GM12878 (cell line): ENCODE data around the gene CALR. TPM values are rescaled to one million over a fixed set of nuclear protein-coding genes. Genes with fewer than 3 reads are reported as not detected.

ENCODE experiments used
- BHLHE40 ChIP-seq, 2 experiments: fragments of 450-650 bp in 1 of 2; IDR thresholded peaks; 2 replicates each; pipeline ENCODE4 v1.6.1; 2011 to 2017; ENCODE audit warnings: low read depth in 2 of 2, borderline replicate concordance in 1 of 2, improper control_type of control experiment in 1 of 2, low read length in 1 of 2, mild to moderate bottlenecking in 1 of 2
- CBX5 ChIP-seq: sonication (generic); IDR thresholded peaks from 2 replicates; pipeline ENCODE4 v1.6.1; 2016; ENCODE audit warnings: low read depth, moderate library complexity, mild to moderate bottlenecking, inconsistent platforms
- ETV6 ChIP-seq, 2 experiments: fragments of 450-650 bp in 1 of 2; IDR thresholded peaks in 1 of 2; conservative IDR thresholded peaks in 1 of 2; 2 replicates each; pipeline ENCODE4 v1.6.1; 2014; ENCODE audit warnings: antibody characterized with exemption in 1 of 2, borderline replicate concordance in 1 of 2, low read depth in 1 of 2, mild to moderate bottlenecking in 1 of 2, moderate library complexity in 1 of 2
- GATAD2B ChIP-seq: fragments of 450-650 bp; conservative IDR thresholded peaks from 2 replicates; pipeline ENCODE4 v1.6.1; 2017; ENCODE audit warnings: low read depth, mild to moderate bottlenecking, moderate library complexity
- HCFC1 ChIP-seq: fragments of 150-350 bp; IDR thresholded peaks from 2 replicates; pipeline ENCODE4 v1.6.1; 2014; ENCODE audit warnings: low read length
- POLR2AphosphoS5 ChIP-seq: IDR thresholded peaks from 2 replicates; pipeline ENCODE4 v1.6.1; 2011; ENCODE audit warnings: mild to moderate bottlenecking, low read length, inconsistent platforms
- SPI1 ChIP-seq: IDR thresholded peaks from 2 replicates; pipeline ENCODE4 v1.6.1; 2011; ENCODE audit warnings: low read depth, mild to moderate bottlenecking, low read length, moderate library complexity, borderline replicate concordance; ENCODE audit not compliant: insufficient read depth
- TAF1 ChIP-seq: IDR thresholded peaks from 2 replicates; pipeline ENCODE4 v1.6.1; 2011; ENCODE audit warnings: mild to moderate bottlenecking, low read depth, low read length, borderline replicate concordance
- ZNF217 ChIP-seq: fragments of 450-650 bp; IDR thresholded peaks from 2 replicates; pipeline ENCODE4 v1.6.1; 2017; ENCODE audit warnings: antibody characterized with exemption, mild to moderate bottlenecking
- polyA plus RNA-seq, 11 experiments: library from polyadenylated mRNA; depleted of rRNA in 4 of 11; unstranded in 6 of 11; stranded (reverse) in 5 of 11; fragments of >200 nt; fragmentation: Nextera tagmentation in 4 of 11; fragmentation: Illumina TruSeq in 1 of 11; extraction: Ambion mirVana in 4 of 11; extraction: Trizol in 1 of 11; gene quantifications; 1 replicate in 1 of 11; 2 replicates in 10 of 11; pipeline versions ENCODE4 v1.2.1 to v1.2.3, GENCODE V29; 2011 to 2016; ENCODE audit warnings: inconsistent platforms in 2 of 11, missing spikeins in 2 of 11, low read depth in 1 of 11
- total RNA-seq, 4 experiments: library from RNA; depleted of rRNA in 3 of 4; stranded (reverse); fragments of >200 nt in 3 of 4; fragmentation: Illumina TruSeq in 1 of 4; extraction: Trizol in 1 of 4; gene quantifications; 2 replicates each; pipeline versions ENCODE4 v1.2.1 to v1.2.3, GENCODE V29; 2013 to 2021
- TF ChIP-seq, protein P1 (sequence below): fragments of 450-650 bp; conservative IDR thresholded peaks from 2 replicates; pipeline ENCODE4 v1.6.1; 2017; ENCODE audit warnings: mild to moderate bottlenecking, moderate library complexity

The CALR gene
- total and polyA plus RNA-seq, 10 of the 15 experiments (the other 5 are each of a cell fraction or from before 2014, with no cell fraction given), result 202 to 1,451 (median 749) TPM

DNA sequence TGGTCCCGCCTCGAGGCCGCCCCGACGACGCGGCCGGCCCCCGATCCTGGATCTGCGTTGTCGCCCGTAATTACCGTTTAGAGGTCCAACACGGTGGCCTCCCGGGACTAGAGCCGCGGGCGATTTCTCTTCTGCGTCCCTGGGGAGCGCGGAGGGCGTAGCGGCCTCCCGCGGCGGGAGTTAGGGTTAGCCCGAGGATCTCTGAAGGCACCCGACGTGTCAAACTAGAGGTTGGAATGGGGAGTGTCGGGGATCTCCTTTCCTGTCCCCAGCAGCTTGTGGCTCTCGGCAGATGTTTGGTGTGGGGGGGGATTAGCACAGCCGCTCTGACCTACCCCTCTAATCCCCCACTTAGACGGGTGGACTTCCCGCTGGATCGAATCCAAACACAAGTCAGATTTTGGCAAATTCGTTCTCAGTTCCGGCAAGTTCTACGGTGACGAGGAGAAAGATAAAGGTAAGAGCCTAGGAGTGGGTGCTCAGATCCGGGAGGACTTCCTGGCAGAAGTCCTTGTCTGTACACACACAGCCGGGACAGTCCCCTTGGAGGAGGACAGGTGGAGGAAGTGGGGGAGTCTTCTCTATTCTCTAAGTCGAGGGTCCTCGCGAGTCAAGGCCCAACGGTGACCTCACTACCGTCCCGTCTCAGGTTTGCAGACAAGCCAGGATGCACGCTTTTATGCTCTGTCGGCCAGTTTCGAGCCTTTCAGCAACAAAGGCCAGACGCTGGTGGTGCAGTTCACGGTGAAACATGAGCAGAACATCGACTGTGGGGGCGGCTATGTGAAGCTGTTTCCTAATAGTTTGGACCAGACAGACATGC is 581 bp downstream of the CALR start (continued):
- TF ChIP-seq BHLHE40 (IDR thresholded peaks at IDR 0.05; ENCODE audit: borderline replicate concordance in 1 of 2, low read depth in 2 of 2, low read length in 1 of 2) (no peak), CBX5 (no peak), TAF1 (no peak), ETV6 (conservative IDR thresholded peaks at IDR 0.05 in 1 of 2, IDR thresholded peaks at IDR 0.05 in 1 of 2; ENCODE audit: borderline replicate concordance in 1 of 2, low read depth in 1 of 2) (no peak), HCFC1 (no peak), POLR2AphosphoS5 (peak; percentile 48), GATAD2B (no peak), SPI1 (no peak), ZNF217 (no peak)
- TF ChIP-seq, protein P1, sequence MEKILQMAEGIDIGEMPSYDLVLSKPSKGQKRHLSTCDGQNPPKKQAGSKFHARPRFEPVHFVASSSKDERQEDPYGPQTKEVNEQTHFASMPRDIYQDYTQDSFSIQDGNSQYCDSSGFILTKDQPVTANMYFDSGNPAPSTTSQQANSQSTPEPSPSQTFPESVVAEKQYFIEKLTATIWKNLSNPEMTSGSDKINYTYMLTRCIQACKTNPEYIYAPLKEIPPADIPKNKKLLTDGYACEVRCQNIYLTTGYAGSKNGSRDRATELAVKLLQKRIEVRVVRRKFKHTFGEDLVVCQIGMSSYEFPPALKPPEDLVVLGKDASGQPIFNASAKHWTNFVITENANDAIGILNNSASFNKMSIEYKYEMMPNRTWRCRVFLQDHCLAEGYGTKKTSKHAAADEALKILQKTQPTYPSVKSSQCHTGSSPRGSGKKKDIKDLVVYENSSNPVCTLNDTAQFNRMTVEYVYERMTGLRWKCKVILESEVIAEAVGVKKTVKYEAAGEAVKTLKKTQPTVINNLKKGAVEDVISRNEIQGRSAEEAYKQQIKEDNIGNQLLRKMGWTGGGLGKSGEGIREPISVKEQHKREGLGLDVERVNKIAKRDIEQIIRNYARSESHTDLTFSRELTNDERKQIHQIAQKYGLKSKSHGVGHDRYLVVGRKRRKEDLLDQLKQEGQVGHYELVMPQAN, result 0 out of 2 replicates have a peak, but pooled peaks have one; percentile 6
